HCT116 (cell line): ENCODE data around the gene PRDM2. TPM values are rescaled to one million over a fixed set of nuclear protein-coding genes. Genes with fewer than 3 reads are reported as not detected.

Experiments
- ATAC-seq: fragments of 200-7000 bp; cut with Tn5 transposase; 2 replicates; pipeline ENCODE4 v1.9.1; 2020; ENCODE audit warnings: mild to moderate bottlenecking, moderate library complexity
- BruUV-seq: library from RNA; stranded (reverse); fragments of 400-500 nt; replicated peaks from 2 replicates; lab custom pipeline; 2021; lab: Mats Ljungman, UMichigan
- CTCF ChIA-PET: fragments of 300-600 bp; sonication (Branson Sonifier 250); formaldehyde crosslinking; loops from one replicate; lab custom pipeline; 2021; ENCODE audit warnings: antibody characterized with exemption; lab: Charles Lee
- POLR2A ChIA-PET: fragments of 300-600, 350-600 bp; sonication (Branson Sonifier 250); formaldehyde crosslinking; loops from one replicate; lab custom pipeline; 2021; ENCODE audit warnings: antibody characterized with exemption; lab: Charles Lee
- RAD21 ChIA-PET, 2 experiments: fragments of 300-600 bp; sonication (Branson Sonifier 250); formaldehyde crosslinking; loops; one replicate each; lab custom pipeline; 2023; ENCODE audit warnings: low total read pairs in 2 of 2; ENCODE audit not compliant: uncharacterized antibody in 2 of 2, unreplicated experiment in 2 of 2, low non-redundant PET in 1 of 2; lab: Charles Lee
- DNase-seq: peaks from one replicate; pipeline ENCODE4 v3.0.0-alpha.2; 2010; ENCODE audit warnings: low read depth, low spot score
- H2AFZ ChIP-seq: fragments of 200-600 bp; shearing (Covaris generic), sonication (generic); 2 replicates; pipeline ENCODE4 v1.6.1; 2017; ENCODE audit warnings: low read depth, mixed run types, mixed read lengths, antibody characterized with exemption, low read length; ENCODE audit not compliant: poor library complexity, severe bottlenecking
- H3K27ac ChIP-seq: 2 replicates; pipeline ENCODE4 v1.5.1; 2012; ENCODE audit warnings: low read depth, low read length
- H3K27me3 ChIP-seq: fragments of 200-600 bp; sonication (generic); 2 replicates; pipeline ENCODE4 v1.6.1; 2016; ENCODE audit warnings: mixed run types, low read length, mixed read lengths; ENCODE audit not compliant: insufficient read depth
- H3K36me3 ChIP-seq, 2 experiments: fragments of 200-500 bp in 1 of 2; fragments of 200-600 bp in 1 of 2; sonication (Bioruptor generic) in 1 of 2; sonication (generic) in 1 of 2; 2 replicates each; pipeline versions ENCODE4 v1.5.1 to v1.6.1; 2014 to 2016; ENCODE audit warnings: low read length in 2 of 2, inconsistent platforms in 1 of 2, mixed read lengths in 1 of 2, mixed run types in 1 of 2; ENCODE audit not compliant: insufficient read depth in 2 of 2, control insufficient read depth in 1 of 2
- H3K4me1 ChIP-seq, 2 experiments: fragments of 200-600 bp in 1 of 2; sonication (generic) in 1 of 2; 2 replicates each; pipeline versions ENCODE4 v1.5.1 to v1.6.1; 2012 to 2017; ENCODE audit warnings: low read length in 2 of 2, inconsistent platforms in 1 of 2, mild to moderate bottlenecking in 1 of 2, mixed read lengths in 1 of 2, mixed run types in 1 of 2, moderate library complexity in 1 of 2; ENCODE audit not compliant: insufficient read depth in 2 of 2, control insufficient read depth in 1 of 2
- H3K4me2 ChIP-seq: fragments of 200-600 bp; sonication (generic); 2 replicates; pipeline ENCODE4 v1.6.1; 2017; ENCODE audit warnings: mixed run types, low read length, mixed read lengths
- H3K4me3 ChIP-seq, 2 experiments: fragments of 200-600 bp in 1 of 2; sonication (generic) in 1 of 2; replicated peaks in 1 of 2; 2 replicates each; pipeline ENCODE4 v1.5.1; 2011 to 2016; ENCODE audit warnings: low read length in 2 of 2, control low read depth in 1 of 2, low read depth in 1 of 2, mild to moderate bottlenecking in 1 of 2, mixed read lengths in 1 of 2, mixed run types in 1 of 2
- H3K79me2 ChIP-seq: fragments of 200-600 bp; sonication (generic); 2 replicates; pipeline ENCODE4 v1.6.1; 2017; ENCODE audit warnings: mild to moderate bottlenecking, mixed run types, low read length, moderate library complexity, mixed read lengths; ENCODE audit not compliant: insufficient read depth
- H3K9ac ChIP-seq: fragments of 200-600 bp; sonication (generic); 2 replicates; pipeline ENCODE4 v1.6.1; 2016; ENCODE audit warnings: low read length, mixed read lengths
- H3K9me2 ChIP-seq: fragments of 200-600 bp; sonication (generic), shearing (Covaris generic); 2 replicates; pipeline ENCODE4 v1.6.1; 2017; ENCODE audit warnings: mixed run types, mild to moderate bottlenecking, moderate library complexity; ENCODE audit not compliant: insufficient read depth
- H3K9me3 ChIP-seq, 2 experiments: fragments of 200-500 bp in 1 of 2; fragments of 200-600 bp in 1 of 2; sonication (Bioruptor generic) in 1 of 2; sonication (generic) in 1 of 2; 2 replicates each; pipeline ENCODE4 v1.6.1; 2014 to 2017; ENCODE audit warnings: low read length in 2 of 2, mixed read lengths in 2 of 2, inconsistent platforms in 1 of 2, low read depth in 1 of 2, mild to moderate bottlenecking in 1 of 2, mixed run types in 1 of 2, moderate library complexity in 1 of 2; ENCODE audit not compliant: control insufficient read depth in 1 of 2, insufficient read depth in 1 of 2
- H4K20me1 ChIP-seq: fragments of 200-600 bp; sonication (generic), shearing (Covaris generic); 2 replicates; pipeline ENCODE4 v1.6.1; 2017; ENCODE audit warnings: mixed run types, mild to moderate bottlenecking, moderate library complexity; ENCODE audit not compliant: insufficient read depth
- ATF3 ChIP-seq: IDR thresholded peaks from 2 replicates; pipeline ENCODE4 v1.6.1; 2012
- CBX3 ChIP-seq: IDR thresholded peaks from 2 replicates; pipeline ENCODE4 v1.6.1; 2012; ENCODE audit warnings: low read depth
- EGR1 ChIP-seq: IDR thresholded peaks from 2 replicates; pipeline ENCODE4 v1.6.1; 2012; ENCODE audit warnings: low read depth
- ELF1 ChIP-seq: IDR thresholded peaks from 2 replicates; pipeline ENCODE4 v1.6.1; 2012; ENCODE audit warnings: low read depth, borderline replicate concordance
- MAX ChIP-seq: IDR thresholded peaks from 2 replicates; pipeline ENCODE4 v1.6.1; 2012
- POLR2A ChIP-seq: IDR thresholded peaks from 2 replicates; pipeline ENCODE4 v1.7.0; 2011; ENCODE audit warnings: borderline replicate concordance; ENCODE audit not compliant: insufficient read depth, insufficient read length; ENCODE audit errors: extremely low read depth
- RAD21 ChIP-seq: IDR thresholded peaks from 2 replicates; pipeline ENCODE4 v1.6.1; 2012; ENCODE audit warnings: low read depth, mild to moderate bottlenecking
- SIN3A ChIP-seq: IDR thresholded peaks from 2 replicates; pipeline ENCODE4 v1.6.1; 2012; ENCODE audit warnings: low read depth
- SP1 ChIP-seq: IDR thresholded peaks from 2 replicates; pipeline ENCODE4 v1.6.1; 2012; ENCODE audit warnings: low read depth
- SRF ChIP-seq: IDR thresholded peaks from 2 replicates; pipeline ENCODE4 v1.6.1; 2012; ENCODE audit warnings: low read depth
- YY1 ChIP-seq: IDR thresholded peaks from 2 replicates; pipeline ENCODE4 v1.6.1; 2011; ENCODE audit warnings: low read length, low read depth, moderate library complexity, mild to moderate bottlenecking; ENCODE audit not compliant: insufficient replicate concordance; ENCODE audit errors: extremely low read depth
- ZNF274 ChIP-seq: fragments of 200-500 bp; sonication (Bioruptor generic); IDR thresholded peaks from 2 replicates; pipeline ENCODE4 v1.6.1; 2014; ENCODE audit warnings: mild to moderate bottlenecking, low read depth, low read length, inconsistent platforms
- intact Hi-C: fragments of 100-400 bp; cut with micrococcal nuclease; formaldehyde crosslinking; loops from 2 replicates; pipeline ENCODE4 v1.10.0; 2022
- total RNA-seq: library from RNA; stranded (reverse); gene quantifications from one replicate; pipeline ENCODE4 v1.2.1, GENCODE V29; 2021; ENCODE audit not compliant: unreplicated experiment
- TF ChIP-seq, protein P1 (sequence below): IDR thresholded peaks from 2 replicates; pipeline ENCODE4 v1.6.1; 2011; ENCODE audit warnings: mild to moderate bottlenecking, low read length, moderate library complexity; ENCODE audit not compliant: insufficient replicate concordance; ENCODE audit errors: extremely low read depth

Gene PRDM2
- total RNA-seq, 1 experiment from 2014 or later = 17.3 TPM

GRCh38 chr1:13851726-13852125 lies 151.7 kb downstream of the PRDM2 start:
- TF ChIP-seq, protein P1, sequence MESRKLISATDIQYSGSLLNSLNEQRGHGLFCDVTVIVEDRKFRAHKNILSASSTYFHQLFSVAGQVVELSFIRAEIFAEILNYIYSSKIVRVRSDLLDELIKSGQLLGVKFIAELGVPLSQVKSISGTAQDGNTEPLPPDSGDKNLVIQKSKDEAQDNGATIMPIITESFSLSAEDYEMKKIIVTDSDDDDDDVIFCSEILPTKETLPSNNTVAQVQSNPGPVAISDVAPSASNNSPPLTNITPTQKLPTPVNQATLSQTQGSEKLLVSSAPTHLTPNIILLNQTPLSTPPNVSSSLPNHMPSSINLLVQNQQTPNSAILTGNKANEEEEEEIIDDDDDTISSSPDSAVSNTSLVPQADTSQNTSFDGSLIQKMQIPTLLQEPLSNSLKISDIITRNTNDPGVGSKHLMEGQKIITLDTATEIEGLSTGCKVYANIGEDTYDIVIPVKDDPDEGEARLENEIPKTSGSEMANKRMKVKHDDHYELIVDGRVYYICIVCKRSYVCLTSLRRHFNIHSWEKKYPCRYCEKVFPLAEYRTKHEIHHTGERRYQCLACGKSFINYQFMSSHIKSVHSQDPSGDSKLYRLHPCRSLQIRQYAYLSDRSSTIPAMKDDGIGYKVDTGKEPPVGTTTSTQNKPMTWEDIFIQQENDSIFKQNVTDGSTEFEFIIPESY = no peak
- no peak for TF ChIP-seq YY1
- TF ChIP-seq SRF = no peak
- no peak for TF ChIP-seq SP1
- TF ChIP-seq EGR1 = no peak
- TF ChIP-seq ATF3 = no peak
- no peak for TF ChIP-seq ELF1
- no peak for TF ChIP-seq SIN3A
- no peak for TF ChIP-seq ZNF274
- TF ChIP-seq POLR2A = no peak
- TF ChIP-seq RAD21 = no peak
- TF ChIP-seq CBX3 = no peak
- no peak for TF ChIP-seq MAX
- intact Hi-C loops = no loop called here
- H3K9ac ChIP-seq = no peak overlapping the region
- H3K9me2 ChIP-seq = no peaks in the 10 kb centered on the region
- no peak overlapping the region for H3K4me2 ChIP-seq
- ChIA-PET POLR2A (no interaction called here), CTCF (no interaction called here), RAD21 (no interaction called here)
- 0 out of 2 replicates have a peak, but pooled peaks cover 5% of the 10 kb centered on the region for H3K27me3 ChIP-seq
- no TSS peak for BruUV-seq
- H3K79me2 ChIP-seq = no peaks in the 10 kb centered on the region
- H3K9me3 ChIP-seq = no peaks in the 10 kb centered on the region
- H4K20me1 ChIP-seq = no peaks in the 10 kb centered on the region
- no peak overlapping the region for H2AFZ ChIP-seq
- H3K27ac ChIP-seq = no peak overlapping the region
- DNase-seq (no peak), ATAC-seq (no peak)
- no peak overlapping the region for H3K4me3 ChIP-seq
- no peaks in the 10 kb centered on the region for H3K36me3 ChIP-seq
- H3K4me1 ChIP-seq = no peaks in the 10 kb centered on the region
